Left kidney (tissue), 2 donors: ENCODE measurements around the gene TSPAN5. TPM values are rescaled to one million over a fixed set of nuclear protein-coding genes. Genes with fewer than 3 reads are reported as not detected.
"Not testable (repeated sequence)": the region's sequence is repeated elsewhere in the genome, so short reads cannot be mapped to it uniquely, and the experiment has no call there.

Experiments used
- DNase-seq: peaks from one replicate; pipeline ENCODE4 v3.0.0-alpha.2; 2013
- polyA plus RNA-seq: library from polyadenylated mRNA; unstranded; fragments of 120-200 nt; gene quantifications from one replicate; pipeline ENCODE4 v1.2.1, GENCODE V29; 2013; ENCODE audit not compliant: insufficient read length

TSPAN5 gene
- polyA plus RNA-seq, 1 donor: 25.3 TPM

DNA sequence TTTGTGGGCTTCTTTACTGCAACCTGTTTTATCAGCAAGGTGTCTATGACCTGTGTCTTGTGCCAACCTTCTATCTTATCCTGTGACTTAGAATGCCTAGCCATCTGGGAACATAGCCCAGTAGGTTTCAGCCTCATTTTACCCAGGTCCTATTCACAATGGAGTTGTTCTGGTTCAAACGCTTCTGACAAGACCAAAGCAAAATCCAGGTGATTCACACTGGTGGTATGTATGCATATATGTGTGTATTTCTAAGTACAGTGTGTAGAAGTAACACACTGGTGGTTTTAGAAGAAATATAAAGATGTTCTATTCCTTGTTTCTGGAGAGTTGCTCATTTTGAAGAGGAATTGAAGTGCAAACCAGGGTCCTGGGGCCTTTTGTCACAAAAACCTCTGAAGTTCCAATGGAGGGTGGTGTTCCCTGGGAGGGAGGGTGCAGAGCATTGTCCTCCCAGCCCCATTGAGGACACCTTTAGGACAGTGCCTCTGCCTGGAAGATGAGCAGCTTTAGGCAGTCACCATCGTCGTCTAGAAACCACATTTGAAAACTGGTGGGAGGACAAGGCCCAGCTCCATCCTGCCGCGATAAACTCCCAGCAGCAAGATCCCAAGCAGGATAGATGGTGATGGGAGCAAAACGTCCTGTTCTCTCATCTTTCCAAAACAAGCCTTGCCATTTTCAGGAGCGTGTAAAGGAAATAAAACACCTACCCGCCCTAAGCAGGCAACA is 191.4 kb downstream of the TSPAN5 start:
- no peak for DNase-seq

DNA sequence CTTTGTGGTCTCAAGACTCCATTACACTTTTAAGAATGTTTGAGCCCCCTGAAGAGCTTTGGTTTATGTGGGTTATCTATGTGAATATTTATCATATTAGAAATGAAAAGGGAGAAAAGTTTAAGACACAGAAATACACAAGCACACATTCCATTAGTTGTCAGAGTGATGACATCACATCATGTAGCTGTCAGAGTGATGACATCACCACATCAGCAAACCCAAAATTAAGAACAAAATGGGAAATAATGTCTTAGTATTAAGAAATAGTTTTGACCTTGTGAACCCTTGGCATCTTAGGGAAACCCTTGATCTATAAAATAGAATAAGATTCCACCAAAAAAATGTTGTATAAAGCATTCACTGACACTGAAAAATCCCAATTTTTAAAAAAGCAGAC is 195.9 kb downstream of the TSPAN5 start:
- no peak for DNase-seq

DNA sequence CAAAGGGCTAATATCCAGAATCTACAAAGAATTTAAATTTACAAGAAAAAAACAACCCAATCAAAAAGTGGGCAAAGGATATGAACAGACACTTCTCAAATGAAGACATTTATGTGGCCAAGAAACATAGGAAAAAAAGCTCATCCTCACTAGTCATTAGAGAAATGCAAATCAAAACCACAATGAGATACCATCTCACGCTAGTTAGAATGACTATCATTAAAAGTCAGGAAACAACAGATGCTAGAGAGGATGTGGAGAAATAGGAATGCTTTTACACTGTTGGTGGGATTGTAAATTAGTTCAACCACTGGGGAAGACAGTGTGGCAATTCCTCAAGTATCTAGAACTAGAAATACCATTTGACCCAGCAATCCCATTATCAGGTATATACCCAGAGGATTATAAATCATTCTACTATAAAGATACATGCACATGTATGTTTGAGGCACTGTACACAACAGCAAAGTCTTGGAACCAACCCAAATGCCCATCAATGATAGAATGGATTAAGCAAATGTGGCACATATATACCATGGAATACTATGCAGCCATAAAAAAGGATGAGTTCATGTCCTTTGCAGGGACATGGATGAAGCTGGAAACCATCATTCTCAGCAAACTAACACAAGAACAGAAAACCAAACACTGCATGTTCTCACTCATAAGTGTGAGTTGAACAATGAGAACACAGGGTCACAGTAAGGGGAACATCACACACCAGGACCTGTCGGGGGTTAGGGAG is 197.1 kb downstream of the TSPAN5 start:
- DNase-seq: not testable (repeated sequence)

- DNase-seq: not testable (repeated sequence)
Measured at GRCh38 chr4:98457422-98457821, 201.0 kb downstream of the TSPAN5 start.

DNA sequence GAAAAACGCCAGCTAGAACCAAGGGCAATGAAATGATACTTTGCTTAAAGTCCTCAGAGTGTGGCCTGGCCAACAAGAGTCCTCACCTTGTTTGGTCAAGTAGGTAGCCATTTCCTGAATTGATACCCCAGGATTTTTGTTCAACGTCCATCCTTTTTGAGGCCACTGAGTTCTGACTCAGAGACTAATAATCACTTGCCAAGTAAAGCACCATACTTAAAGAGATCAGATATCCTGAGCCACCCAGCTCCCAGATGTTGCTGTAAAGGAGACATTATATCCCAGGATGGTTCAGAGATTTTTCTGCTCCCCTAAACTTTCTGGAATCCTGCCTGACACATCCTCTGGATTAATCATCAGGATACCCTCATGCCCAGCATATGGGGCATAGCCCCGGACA is 206.3 kb downstream of the TSPAN5 start:
- no peak for DNase-seq

- no peak for DNase-seq
Measured at GRCh38 chr4:98448908-98449307, 209.5 kb downstream of the TSPAN5 start.

DNA sequence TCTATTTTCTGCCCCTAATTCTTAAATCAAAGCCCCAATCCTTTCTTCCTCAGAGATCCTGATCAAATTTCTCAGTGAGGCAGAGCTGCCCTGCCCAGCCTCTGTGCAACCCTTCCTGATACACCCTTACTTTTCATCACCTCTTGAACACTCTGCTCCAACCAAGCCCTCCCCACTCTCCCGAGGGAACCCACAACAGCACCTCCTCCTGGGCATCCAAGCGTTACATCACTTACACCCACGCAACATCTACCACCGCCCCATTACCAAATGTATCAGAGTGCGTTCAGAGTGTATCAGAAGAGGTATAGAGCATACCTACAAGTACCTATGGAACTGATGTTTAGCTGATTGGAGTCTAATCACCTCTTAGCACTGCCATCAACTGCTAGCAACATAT is 210.8 kb downstream of the TSPAN5 start:
- no peak for DNase-seq

DNA sequence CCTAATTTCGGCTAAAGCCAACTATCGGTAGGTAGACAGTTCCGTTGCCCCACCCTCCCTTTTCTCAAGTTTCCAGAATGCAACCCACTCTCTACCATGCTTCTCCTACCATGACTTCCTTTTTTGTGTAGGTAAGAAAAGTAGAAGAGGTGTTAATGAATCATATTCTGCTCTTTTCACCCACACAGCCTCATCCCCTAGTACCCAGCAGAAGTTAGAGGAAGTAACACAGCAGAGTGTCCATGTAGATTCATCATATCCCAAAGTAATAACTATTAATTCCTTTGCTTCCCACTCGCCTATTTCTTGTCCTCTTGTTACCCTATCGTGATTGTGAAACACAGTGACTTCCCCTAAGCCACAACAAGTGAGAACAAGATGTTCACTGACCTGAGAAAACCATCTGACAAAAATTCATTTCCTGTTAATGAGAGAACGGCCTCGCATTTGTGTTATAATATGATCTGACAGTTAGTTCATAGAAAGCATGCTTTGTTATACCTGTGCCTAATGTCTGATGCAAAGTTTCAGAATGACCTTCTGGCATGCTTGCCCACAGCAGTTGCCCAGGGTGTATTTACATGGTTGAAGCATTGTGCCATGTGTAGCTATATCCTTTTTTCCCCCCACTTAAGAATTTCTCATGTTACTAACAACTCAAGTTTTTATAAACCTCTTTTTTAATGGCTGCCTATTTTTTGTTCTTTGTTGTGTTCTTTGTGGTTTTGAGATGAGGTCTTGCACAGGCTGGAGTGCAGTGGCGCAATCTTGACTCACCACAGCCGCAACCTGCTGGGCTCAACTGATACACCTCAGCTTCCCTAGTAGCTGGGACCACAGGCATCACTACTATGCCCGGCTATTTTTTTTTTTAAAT is 211.7 kb downstream of the TSPAN5 start:
- DNase-seq: no peak

DNA sequence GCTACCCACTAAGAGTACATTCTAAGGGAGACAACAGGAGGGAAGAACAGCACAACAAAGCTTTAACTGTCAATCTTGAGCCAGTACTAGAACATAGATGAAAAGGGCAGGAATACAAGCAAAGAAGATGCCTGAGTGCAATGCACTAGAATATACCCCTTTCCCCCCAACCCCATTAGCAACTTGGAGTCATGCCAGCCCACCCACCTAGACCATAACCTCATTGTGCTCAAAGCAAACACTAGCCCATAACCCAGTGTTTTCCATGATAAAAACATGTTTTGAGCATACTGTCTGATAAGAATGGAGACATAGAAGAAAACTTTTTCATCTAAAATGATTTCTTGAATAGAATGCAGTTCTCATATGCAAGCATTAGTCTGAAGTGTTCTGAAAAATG is 214.0 kb downstream of the TSPAN5 start:
- DNase-seq: no peak

DNA sequence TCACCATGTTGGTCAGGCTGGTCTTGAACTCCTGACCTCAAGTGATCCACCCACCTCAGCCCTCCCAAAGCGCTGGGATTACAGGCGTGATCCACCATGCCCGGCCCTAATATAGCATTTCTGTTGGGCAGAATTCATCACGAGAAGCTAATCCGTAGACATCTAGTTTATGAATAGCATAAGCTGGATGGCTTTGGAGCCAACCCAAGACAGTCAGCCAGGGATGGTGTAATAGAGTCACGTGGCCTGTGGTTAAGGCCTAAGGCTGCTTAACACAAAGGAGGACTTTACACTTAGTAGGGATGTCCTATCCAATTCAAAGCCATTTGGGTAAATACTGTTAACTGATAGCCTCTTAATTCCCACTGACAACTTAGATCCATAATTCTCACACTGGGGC is 223.6 kb downstream of the TSPAN5 start:
- no peak for DNase-seq

- DNase-seq: no peak
Measured at GRCh38 chr4:98433691-98434090, 224.7 kb downstream of the TSPAN5 start.

DNA sequence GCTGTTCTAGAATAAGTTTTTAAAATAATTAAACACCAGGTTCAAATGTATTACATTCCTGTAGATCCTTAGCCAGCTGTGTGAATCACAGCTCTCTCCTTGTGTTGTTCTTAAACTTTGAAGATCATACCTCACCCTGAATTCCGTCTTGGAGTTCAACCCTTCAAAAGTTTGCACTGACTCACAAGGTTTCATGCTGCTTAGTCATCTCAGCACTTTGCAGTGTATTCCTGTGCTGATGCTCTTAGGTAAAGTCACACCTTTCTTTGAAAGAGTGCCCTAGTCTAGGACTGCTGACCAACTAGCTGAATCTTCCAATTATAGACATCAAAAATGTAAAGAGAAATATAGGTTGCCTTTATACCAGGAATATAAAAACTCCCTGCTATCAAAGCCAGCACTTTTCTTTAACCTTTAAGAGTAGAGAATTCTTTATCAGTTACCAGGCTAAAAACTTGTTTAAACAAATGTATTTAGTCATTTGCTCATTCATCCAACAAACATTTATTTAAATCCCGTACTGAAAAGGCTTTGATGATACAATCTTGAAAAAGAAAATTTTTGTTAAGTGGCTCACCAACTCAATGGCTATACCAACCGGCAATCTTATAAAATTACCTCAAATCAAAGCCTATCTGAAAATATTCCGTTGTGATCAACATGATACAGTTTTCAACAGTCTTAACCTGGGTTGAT is 227.6 kb downstream of the TSPAN5 start:
- no peak for DNase-seq

- DNase-seq: no peak
Measured at GRCh38 chr4:98423009-98423408, 235.4 kb downstream of the TSPAN5 start.

DNA sequence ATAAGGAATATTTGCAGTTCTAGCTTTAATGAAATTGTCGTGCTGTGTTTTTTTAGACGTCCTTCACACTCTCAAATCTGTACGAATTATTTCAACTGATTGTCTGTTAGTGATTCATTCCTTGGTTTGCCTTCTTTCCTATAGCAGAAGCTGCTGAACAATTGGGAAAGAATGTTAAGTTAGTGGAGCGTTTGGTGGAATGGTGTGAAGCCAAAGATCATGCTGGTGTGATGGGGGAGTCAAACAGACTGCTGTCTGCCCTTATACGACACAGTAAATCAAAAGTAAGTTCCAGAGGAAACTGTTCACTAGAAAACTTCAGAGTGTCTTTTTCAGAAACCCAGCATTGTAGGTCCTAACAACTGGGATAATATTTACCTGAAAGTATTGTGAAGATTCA is 237.3 kb downstream of the TSPAN5 start:
- DNase-seq: peak; percentile 13
